T-helper 1 cell treated with Interleukin-12 subunit alpha and Interleukin-12 subunit beta and Interleukin-4 antibody, amounts not matched to agents 30 ng/mL and 1 ng/mL, for 36 hours (primary cell): ENCODE results near the gene TMPRSS11F. TPM values are rescaled to one million over a fixed set of nuclear protein-coding genes. Genes with fewer than 3 reads are reported as not detected.

Source experiments
- intact Hi-C: fragments of 100-400 bp; cut with micrococcal nuclease; formaldehyde crosslinking; loops from one replicate; pipeline ENCODE4 v1.15.1; 2024
- total RNA-seq: library from RNA; stranded (reverse); gene quantifications from 2 replicates; pipeline ENCODE4 v1.2.3, GENCODE V29; 2022

Gene TMPRSS11F
- not detected in 2 replicates for total RNA-seq

DNA sequence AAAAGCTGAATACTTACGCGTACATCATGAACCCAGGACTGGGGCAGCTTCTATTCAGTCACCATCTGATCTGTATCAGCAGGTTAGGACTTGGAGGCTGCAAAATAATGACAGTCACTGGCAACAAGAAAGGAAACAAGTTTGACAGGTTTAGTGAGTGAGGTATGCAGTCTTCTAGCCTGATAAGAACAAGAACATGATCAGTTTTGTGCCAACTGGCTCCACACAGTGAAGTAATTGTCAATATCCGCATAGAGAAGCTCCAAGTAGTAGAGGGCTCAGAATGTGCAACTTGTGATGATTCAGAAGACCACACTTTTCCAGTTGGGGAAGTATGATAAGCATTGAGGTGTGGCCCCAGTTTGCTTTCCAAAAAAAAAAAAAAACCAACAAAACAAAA is at the start of gene TMPRSS11F:
TSS of gene TMPRSS11F (minus strand) at position 77 of the 400 bp plus-strand sequence. CDS start at position 28, 49 bp downstream.
- intact Hi-C loops: no loop called here

DNA sequence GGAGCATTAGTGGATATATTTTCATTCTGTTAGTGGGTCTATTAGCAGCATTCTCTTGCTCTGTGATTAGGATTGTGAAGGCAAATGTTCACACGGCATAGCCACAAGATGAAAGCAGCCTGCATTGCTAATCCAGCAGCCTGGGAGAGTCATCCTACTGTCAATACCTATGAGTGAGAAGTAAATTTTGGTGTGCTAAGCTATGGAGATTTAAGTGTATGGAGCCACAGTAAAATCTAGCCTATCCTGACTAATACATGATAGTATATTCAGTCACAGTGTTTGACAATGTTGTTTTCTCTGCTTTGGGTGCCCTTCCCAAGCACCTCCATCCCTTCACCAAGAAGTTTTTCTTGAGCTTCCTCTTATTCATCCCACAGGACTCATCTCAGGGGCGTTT is 47.2 kb upstream of the TMPRSS11F start:
- intact Hi-C loops: loop anchor here (5.0 to 10.0 kb wide), 2 partner anchors 198 to 260 kb away; no protein-coding TSS in a partner anchor

DNA sequence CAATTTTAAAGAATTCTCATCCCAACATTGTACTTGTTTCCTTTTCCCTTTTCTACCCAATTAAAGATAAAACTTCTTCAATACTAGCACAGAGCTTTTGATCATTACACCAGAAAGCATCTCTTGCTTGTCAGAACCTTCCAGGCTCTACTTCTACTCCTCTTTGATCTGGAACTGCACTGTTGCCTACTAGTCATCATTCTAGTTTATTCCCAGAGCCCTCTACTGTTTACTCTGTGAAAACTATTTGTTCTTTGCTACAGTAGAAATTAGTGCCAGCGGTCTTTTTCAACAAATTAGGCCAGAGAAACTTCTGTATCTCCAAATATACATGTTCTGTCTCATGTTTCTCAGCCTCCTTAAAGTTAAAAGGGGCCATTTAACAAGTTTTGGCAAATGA is 46.8 kb upstream of the TMPRSS11F start:
- intact Hi-C loops: loop anchor here (5.0 to 10.0 kb wide), 2 partner anchors 198 to 259 kb away; no protein-coding TSS in a partner anchor

DNA sequence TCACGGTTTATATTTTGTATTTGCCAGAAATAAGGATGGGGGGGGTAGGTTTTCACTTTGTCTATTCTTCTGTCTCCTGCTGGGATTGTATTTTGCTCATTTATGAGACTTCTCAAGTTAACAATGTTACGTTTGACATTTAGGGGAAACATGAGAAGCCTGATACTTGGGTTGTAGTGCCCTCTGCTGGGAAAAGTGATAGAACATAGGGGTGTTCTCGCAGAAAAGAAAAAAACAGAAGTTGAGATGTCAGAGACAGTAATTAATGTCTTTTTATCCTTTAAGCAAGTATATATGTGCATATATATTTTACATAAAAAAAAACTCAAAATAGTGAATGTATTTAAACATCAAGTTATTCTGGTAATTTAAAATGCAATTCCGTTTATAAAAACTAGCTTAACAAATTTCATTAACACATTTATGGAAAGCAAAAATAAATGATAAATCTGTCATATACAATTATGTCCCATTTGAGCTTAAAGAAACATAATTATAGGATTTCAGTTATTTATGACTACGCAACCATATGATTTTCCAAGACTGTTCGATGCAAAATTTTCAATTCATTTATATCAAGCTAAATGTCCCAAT is 46.0 kb upstream of the TMPRSS11F start:
- intact Hi-C loops: loop anchor here (1.0 to 10.0 kb wide), 7 partner anchors 187 to 1087 kb away; partner anchors contain the start of gene CENPC

DNA sequence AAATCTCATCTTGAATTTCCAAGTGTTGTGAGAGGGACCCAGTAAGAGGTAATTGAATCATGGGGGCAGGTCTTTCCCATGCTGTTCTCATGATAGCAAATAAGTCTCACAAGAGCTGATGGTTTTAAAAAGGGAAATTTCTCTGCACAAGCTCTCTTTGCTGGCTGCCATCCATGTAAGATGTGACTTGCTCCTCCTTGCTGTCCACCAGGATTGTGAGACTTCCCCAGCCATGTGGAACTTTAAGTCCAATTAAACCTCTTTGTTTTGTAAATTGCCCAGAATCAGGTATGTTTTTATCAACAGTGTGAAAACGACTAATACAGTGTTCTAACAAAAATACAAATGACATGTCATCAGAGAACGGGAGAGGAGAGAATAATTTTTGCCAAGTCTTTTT is 44.7 kb upstream of the TMPRSS11F start:
- intact Hi-C loops: loop anchor here (10.0 kb wide), 1 partner anchor 200 kb away; no protein-coding TSS in a partner anchor

DNA sequence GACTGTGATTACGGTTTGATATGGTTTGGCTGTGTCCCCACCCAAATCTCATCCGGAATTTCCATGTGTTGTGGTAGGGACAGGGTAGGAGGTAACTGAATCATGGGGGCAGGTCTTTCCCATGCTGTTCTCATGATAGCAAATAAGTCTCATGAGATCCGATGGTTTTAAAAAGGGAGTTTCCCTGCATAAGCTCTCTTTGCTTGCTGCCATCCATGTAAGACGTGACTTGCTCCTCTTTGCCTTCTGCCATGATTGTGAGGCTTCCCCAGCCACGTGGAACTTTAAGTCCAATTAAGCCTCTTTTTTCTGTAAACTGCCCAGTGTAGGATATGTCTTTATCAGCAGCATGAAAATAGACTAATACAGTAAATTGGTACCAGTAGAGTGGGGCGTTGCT is 42.5 kb upstream of the TMPRSS11F start:
- intact Hi-C loops: loop anchor here (10.0 kb wide), 1 partner anchor 203 kb away; no protein-coding TSS in a partner anchor

DNA sequence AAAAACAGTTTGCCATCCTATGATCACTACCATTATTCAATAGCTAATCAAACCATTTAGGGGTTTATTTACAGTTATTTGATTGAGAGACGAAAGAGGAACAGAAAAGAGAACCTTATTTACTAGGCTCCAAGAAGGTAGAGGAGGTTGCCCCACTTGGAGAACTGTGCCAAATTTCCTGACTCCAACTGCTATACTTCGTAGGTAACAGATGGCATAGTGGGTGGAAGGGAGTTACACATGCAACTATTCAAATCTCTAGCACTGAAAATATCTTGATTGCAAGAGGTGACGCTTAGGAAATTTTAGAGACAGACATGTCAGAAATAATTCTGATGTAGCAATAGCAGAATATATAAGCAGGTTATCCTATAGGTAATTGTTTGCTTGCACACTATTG is 38.0 kb upstream of the TMPRSS11F start:
- intact Hi-C loops: no loop called here

DNA sequence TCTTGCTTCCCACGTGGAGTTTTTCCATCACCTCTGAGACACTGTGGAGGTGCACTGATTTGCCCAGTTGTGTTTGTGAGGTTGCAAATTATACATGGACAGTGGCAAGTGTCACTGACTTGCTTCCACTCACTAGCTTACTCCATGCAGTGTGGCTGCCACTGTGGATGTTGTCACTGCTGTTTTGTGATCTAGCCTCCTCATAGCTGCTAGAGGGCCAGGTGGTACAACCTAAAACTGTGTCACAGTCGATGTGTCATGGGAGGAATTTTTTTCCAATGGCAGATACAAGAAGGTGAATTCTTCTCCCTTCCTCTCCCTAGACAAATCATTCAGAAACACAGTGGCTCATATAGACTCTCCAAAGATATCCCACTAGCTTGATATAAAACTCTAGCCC is 37.5 kb upstream of the TMPRSS11F start:
- intact Hi-C loops: no loop called here

DNA sequence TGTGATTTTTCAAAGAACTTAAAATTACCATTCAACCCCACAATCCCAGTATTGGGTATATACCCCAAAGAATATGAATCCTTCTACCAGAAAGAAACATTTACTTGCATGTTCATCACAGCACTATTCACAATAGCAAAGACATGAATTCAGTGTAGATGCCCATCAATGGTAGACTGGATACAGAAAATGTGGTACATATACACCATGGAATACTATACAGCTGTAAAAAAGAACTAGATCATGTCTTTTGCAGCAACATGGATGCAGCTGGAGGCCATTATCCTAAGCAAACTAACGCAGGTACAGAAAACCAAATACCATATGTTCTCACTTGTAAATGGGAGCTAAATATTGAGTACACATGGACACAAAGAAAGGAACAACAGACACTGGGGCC is 34.1 kb upstream of the TMPRSS11F start:
- intact Hi-C loops: no loop called here

DNA sequence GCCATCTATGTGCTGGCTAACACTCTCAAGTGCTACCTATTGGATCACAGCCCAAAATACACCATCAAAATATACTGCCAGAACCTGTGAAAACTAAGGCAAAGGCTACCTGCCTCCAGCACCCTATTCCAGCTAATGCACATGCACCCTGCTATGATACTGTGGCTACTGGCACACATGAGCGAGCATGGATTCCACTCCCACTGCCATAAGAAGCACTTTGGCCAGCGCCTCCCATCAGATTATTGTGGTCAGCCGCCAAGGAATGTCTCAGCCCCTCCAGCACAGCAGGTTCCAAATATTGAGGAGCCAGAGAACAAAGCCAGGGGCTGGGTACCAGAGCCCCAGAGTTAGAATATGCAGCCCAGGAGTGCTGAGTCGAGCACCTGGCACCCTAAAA is 32.5 kb upstream of the TMPRSS11F start:
- intact Hi-C loops: no loop called here

DNA sequence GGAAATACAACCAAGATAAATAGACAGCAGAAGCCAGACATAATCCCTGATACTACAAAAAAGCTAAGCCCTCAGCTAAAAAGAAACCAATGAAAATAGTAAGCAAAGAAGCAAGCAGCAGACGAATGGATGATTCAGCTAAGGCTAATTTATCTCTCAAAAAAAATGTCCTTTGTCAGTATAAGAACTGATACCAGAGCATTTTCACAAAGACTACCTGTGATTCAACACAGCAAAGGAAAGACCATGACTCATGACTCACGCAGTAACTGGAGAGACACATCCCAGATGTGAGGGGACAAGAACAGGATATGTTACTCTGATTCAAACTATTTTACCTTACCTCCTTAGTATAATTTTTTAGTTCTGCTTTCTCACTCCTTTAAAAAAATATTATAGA is 22.7 kb upstream of the TMPRSS11F start:
- intact Hi-C loops: no loop called here

DNA sequence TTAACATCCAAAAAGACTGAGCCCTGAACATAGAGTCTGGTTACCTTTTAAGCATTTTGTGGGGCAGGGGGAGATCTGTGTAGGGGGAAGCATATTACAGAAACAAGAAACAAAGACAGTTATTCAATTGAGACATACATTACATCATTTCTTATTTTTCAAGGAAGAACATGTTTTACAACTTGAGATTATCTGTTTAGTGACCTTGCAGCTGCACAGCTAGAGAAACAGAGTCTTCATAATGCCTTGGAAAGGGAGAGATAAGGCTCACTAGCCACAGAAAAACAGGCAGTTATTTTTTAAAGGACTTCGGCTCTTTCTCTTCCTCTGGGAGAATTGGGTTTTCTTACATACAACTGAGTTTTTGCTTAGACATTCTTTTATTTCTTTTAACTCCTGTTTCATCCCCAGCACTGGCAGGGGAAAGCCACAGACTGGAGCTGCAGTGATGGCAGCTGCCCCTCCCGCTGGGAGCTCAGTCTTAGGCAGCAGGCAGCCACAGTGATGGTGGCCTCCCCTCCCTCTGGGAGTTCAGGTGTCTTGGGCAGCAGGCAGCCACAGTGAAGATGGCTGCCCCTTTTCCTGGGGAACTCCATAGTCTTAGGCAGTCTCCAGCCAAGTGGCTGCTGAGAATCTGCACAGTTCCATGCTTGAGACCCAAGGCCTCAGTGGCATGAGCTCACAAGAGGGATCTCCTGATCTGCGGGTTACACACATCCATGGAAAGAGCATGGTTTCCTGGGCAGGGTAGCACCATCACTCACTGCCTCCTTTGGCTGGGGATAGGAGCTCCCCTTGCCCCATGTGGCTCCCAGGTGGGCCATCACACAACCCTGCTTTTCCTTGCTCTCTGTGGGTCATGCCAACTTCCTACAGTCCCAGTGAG is 19.4 kb upstream of the TMPRSS11F start:
- intact Hi-C loops: no loop called here

DNA sequence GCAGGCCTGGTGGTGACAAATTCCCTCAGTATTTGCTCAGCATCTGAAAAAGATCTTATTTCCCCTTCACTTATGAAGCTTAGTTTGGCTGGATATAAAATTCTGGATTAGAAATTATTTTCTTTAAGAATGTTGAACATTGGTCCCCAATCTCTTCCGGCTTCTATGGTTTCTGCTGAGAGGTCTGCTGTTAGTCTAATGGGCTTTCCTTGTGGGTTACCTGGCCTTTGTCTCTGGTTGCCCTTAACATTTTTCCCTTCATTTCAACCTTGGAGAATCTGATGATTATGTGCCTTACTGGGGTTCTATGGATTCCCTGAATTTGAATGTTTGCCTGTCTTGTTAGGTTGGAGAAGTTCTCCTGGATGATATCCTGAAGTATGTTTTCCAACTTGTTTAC is 17.4 kb upstream of the TMPRSS11F start:
- intact Hi-C loops: no loop called here

DNA sequence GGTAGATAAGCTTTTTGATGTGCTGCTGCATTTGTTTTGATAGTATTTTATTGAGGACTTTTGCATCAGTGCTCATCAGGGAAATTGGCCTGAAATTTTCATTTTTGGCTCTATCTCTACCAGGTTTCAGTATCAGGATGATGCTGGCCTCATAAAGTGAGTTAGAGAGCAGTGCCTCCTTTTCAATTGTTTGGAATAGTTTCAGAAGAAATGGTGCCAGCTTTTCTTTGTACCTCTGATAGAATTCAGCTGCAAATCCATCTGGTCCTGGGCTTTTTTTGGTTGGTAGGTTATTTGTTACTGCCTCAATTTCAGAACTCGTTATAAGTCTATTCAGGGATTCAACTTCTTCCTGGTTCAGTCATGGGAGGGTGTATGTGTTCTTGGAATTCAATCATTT is 15.6 kb upstream of the TMPRSS11F start:
- intact Hi-C loops: no loop called here

DNA sequence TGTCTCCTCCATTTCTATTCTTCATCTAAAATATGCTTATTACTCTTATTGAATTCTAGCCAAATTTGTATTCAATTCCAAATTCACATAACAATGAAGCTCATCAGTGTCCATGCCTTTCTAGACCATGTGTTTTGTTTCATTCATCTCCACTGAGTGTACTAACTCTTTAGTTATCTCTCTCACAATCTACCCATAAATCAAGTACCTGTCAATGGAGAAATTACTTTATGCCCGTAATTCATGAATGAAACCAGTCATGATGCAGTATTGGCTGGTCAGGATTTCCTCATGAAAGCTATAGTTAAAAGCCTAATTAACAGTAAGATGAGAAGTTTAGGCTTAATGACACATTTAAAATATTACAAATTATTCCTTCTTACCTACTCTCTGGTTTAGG is 12.2 kb upstream of the TMPRSS11F start:
- intact Hi-C loops: no loop called here

DNA sequence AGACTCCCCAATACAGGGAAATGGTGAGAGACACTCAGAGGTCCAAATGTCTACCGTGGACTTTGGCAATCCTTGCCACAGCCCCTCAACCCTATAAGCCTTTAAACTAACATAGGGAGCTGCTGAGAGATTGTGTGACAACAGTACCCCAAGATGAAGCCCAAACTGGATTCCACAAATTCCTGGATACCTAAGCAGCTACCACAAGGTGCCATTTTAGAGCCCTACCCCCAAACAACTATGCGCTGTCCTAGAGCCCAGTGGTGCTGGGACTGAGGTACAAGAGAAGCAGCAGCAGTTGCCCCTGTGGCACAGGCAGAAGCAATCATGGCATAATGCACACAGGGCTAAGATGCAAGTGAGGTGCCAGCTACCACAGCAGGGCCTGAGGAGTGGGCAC is 2.7 kb upstream of the TMPRSS11F start:
- intact Hi-C loops: no loop called here

DNA sequence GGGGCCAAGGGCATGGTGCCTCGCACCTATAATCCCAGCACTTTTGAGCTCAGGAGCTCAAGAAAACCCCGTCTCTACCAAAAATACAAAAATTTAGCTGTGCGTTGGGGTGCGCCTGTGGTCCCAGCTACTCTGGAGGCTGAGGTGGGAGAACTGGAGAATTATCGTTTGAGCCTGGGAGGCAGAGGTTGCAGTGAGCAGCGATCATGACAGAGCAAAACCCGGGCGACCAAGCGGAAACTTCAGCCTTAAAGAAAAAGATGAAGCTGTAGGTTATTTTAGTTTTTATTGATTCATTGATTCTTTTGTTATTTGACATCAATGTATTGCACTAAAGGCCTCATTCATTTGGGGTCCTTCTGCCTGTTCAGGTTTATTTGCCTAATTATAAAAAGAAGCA is 5.4 kb downstream of the TMPRSS11F start:
- intact Hi-C loops: no loop called here

DNA sequence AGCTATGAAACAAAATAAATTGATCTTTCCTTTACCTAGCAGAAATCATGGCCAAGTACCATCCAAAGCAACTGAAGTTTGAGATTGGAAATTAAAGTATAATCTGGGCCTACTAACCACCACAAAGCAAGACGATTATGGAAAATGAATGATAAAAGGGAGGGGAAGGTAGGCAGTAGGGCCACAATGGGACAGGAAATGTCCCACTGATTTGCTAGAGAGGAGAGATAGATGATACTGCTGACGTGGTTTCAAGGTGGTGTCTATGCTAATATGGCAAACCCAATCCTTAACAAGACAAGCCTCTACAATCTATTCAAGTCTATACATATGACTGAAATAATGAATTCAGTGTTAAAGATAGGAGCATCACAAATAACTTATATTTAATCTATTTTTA is 6.1 kb downstream of the TMPRSS11F start:
- intact Hi-C loops: no loop called here

DNA sequence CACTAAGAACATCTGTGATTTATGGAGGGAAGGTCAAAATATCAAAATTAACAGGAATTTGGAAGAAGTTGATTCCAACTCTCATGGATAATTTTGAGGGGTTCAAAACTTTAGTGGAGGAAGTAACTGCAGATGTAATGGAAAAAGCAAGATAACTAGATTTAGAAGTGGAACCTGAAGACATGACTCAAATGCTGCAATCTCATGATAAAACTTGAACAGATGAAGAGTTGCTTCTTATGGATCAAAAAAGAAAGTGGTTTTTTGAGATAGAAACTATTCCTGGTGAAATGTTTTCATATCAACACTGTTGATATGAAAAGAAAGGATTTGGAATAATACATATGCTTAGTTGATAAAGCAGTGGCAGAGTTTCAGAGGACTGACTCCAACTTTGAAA is 9.7 kb downstream of the TMPRSS11F start:
- intact Hi-C loops: no loop called here

DNA sequence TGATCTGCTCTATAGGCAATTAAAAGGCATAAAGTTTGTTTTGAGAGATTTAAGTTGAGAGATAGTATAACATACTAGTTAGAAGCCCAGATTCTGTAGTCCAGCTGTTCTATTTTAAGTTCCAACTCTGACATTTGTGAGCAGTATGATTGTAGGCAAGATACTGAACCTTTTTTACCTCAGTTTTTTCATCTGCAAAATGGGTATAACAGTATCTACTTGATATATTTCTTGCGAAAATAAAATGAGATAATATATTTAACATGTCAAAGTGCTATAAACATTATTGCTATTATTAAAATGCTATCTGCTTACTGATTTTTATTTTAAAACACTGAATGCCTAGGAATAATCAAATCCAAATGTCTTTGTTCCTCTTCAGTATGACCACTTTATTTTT is 19.2 kb downstream of the TMPRSS11F start:
- intact Hi-C loops: no loop called here

DNA sequence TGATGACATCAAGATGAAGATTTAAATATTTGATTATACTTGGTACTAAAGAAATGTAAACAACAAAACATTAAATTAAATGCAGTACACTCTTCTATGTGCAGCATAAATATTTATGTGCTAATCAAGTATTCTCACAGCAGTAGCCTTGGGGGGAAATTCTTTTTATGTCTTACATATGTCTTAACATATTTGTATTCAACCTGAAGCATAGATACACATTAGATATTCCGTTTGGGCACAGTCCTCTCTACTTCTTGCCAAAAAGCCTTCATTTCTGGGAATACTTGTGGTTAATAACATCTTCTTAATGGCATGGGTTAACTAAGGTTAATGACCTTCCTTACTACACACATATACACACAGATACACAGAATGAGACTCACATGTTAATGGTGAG is 19.8 kb downstream of the TMPRSS11F start:
- intact Hi-C loops: loop anchor here (1.0 kb wide), 1 partner anchor 32 kb away; no protein-coding TSS in a partner anchor

DNA sequence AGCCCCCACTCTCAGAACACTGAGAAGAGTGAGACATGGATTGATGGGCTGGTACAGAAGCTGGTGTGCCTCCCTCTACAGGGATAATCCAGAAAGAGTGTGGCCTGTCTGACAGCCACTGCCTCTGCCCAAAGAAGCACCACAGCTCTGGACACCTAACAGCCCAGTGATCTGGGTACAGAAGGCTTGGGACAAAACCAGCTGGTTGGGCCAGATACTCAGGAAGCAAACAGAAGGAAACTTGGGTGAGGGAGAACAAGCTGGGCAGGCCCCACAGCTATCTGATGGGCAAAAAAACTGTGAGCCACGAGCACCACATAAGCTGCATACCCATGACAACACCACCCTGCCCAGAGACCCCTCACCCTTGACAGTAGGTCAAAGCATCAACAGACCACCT is 46.9 kb downstream of the TMPRSS11F start:
- intact Hi-C loops: no loop called here
